H7 (cell line): ENCODE results near the gene NCOA7. TPM values are rescaled to one million over a fixed set of nuclear protein-coding genes. Genes with fewer than 3 reads are reported as not detected.

ENCODE experiments used
- DNase-seq: peaks from one replicate; pipeline ENCODE4 v3.0.0; 2012
- H3K27me3 ChIP-seq: 2 replicates; pipeline ENCODE4 v1.6.0; 2011; ENCODE audit warnings: mild to moderate bottlenecking, low read length; ENCODE audit not compliant: control insufficient read depth, insufficient read depth
- H3K36me3 ChIP-seq: replicated peaks from 2 replicates; pipeline ENCODE4 v1.5.1; 2011; ENCODE audit warnings: low read length; ENCODE audit not compliant: control insufficient read depth, insufficient read depth
- H3K4me3 ChIP-seq: 2 replicates; pipeline ENCODE4 v1.5.1; 2011; ENCODE audit warnings: low read depth, mild to moderate bottlenecking, control low read depth, low read length, moderate library complexity; ENCODE audit not compliant: insufficient read depth
- total RNA-seq: library from RNA; depleted of rRNA; stranded (reverse); fragments of >200 nt; shearing (Covaris generic); gene quantifications from 2 replicates; pipeline ENCODE4 v1.2.3, GENCODE V29; 2014

NCOA7 gene
- total RNA-seq, 1 experiment from 2014 or later = 3.0 TPM

- H3K27me3 ChIP-seq = no peaks in the 10 kb centered on the region
- no peak for DNase-seq
- no peak overlapping the region for H3K4me3 ChIP-seq
- no peaks in the 10 kb centered on the region for H3K36me3 ChIP-seq
Measured at GRCh38 chr6:125808591-125808990, 17.8 kb downstream of the NCOA7 start.

- no peaks in the 10 kb centered on the region for H3K27me3 ChIP-seq
- DNase-seq = no peak
- no peak overlapping the region for H3K4me3 ChIP-seq
- no peaks in the 10 kb centered on the region for H3K36me3 ChIP-seq
Measured at GRCh38 chr6:125809570-125810170, 18.9 kb downstream of the NCOA7 start.

GRCh38 chr6:125810445-125810844, 19.7 kb downstream of the NCOA7 start:
- Histone ChIP-seq H3K4me3 (no peak overlapping the region), H3K36me3 (no peaks in the 10 kb centered on the region), H3K27me3 (no peaks in the 10 kb centered on the region)
- DNase-seq = no peak

GRCh38 chr6:125811259-125811658, 20.5 kb downstream of the NCOA7 start:
- H3K27me3 ChIP-seq = no peaks in the 10 kb centered on the region
- no peak overlapping the region for H3K4me3 ChIP-seq
- no peak for DNase-seq
- no peaks in the 10 kb centered on the region for H3K36me3 ChIP-seq

GRCh38 chr6:125812394-125813292, 21.9 kb downstream of the NCOA7 start:
- DNase-seq = no peak
- H3K27me3 ChIP-seq = no peaks in the 10 kb centered on the region
- H3K36me3 ChIP-seq = no peaks in the 10 kb centered on the region
- no peak overlapping the region for H3K4me3 ChIP-seq

- DNase-seq = no peak
- no peaks in the 10 kb centered on the region for H3K27me3 ChIP-seq
Measured at GRCh38 chr6:125814481-125814880, 23.7 kb downstream of the NCOA7 start.

GRCh38 chr6:125815080-125815910, 24.5 kb downstream of the NCOA7 start:
- Histone ChIP-seq H3K36me3 (no peaks in the 10 kb centered on the region), H3K27me3 (no peaks in the 10 kb centered on the region), H3K4me3 (no peak overlapping the region)
- no peak for DNase-seq

More at GRCh38 chr6:125814481-125814880, 23.7 kb downstream of the NCOA7 start:
- Histone ChIP-seq H3K4me3 (no peak overlapping the region), H3K36me3 (no peaks in the 10 kb centered on the region)

- H3K36me3 ChIP-seq = no peaks in the 10 kb centered on the region
- no peak for DNase-seq
- H3K27me3 ChIP-seq = no peaks in the 10 kb centered on the region
- no peak overlapping the region for H3K4me3 ChIP-seq
Measured at GRCh38 chr6:125816828-125817280, 26.1 kb downstream of the NCOA7 start.

GRCh38 chr6:125818225-125818657, 27.5 kb downstream of the NCOA7 start:
- DNase-seq = no peak
- Histone ChIP-seq H3K27me3 (no peaks in the 10 kb centered on the region), H3K36me3 (no peaks in the 10 kb centered on the region), H3K4me3 (no peak overlapping the region)

- Histone ChIP-seq H3K27me3 (no peaks in the 10 kb centered on the region), H3K4me3 (no peak overlapping the region), H3K36me3 (no peaks in the 10 kb centered on the region)
- no peak for DNase-seq
Measured at GRCh38 chr6:125818772-125819260, 28.1 kb downstream of the NCOA7 start.

- DNase-seq = no peak
- Histone ChIP-seq H3K27me3 (no peaks in the 10 kb centered on the region), H3K36me3 (no peaks in the 10 kb centered on the region), H3K4me3 (no peak overlapping the region)
Measured at GRCh38 chr6:125819535-125820326, 29.0 kb downstream of the NCOA7 start.

GRCh38 chr6:125821825-125822281, 31.1 kb downstream of the NCOA7 start:
- no peak for DNase-seq
- Histone ChIP-seq H3K27me3 (no peaks in the 10 kb centered on the region), H3K36me3 (no peaks in the 10 kb centered on the region), H3K4me3 (no peak overlapping the region)

GRCh38 chr6:125823180-125823579, 32.4 kb downstream of the NCOA7 start:
- Histone ChIP-seq H3K36me3 (no peaks in the 10 kb centered on the region), H3K27me3 (no peaks in the 10 kb centered on the region), H3K4me3 (no peak overlapping the region)
- DNase-seq = no peak
